Naive thymus-derived CD8-positive, alpha-beta T cell (primary cell): ENCODE measurements around the gene GLS2. TPM values are rescaled to one million over a fixed set of nuclear protein-coding genes. Genes with fewer than 3 reads are reported as not detected.
"Not testable (repeated sequence)": the region's sequence is repeated elsewhere in the genome, so short reads cannot be mapped to it uniquely, and the experiment has no call there.

Experiments used
- ATAC-seq, 2 donors: fragments of 150-1000 bp; cut with Tn5 transposase in 1 of 2; sonication (Bioruptor Pico), chemical (Tn5 transposase) in 1 of 2; 1 replicate in 1 of 2; 2 replicates in 1 of 2; pipeline ENCODE4 v1.10.0; 2021; ENCODE audit warnings: mild to moderate bottlenecking in 2 of 2, moderate library complexity in 2 of 2
- POLR2A ChIA-PET: fragments of 350-600 bp; sonication (Branson Sonifier 250); formaldehyde crosslinking; loops from one replicate; lab custom pipeline; 2021; ENCODE audit warnings: antibody characterized with exemption; lab: Charles Lee
- DNase-seq, 10 donors: peaks; one replicate each; pipeline versions ENCODE4 v3.0.0 to v3.0.0-alpha.2; 2020 to 2022
- H3K27ac Mint-ChIP-seq, 10 donors: one replicate each; pipeline ENCODE4 v1.8.0; 2020 to 2022; ENCODE audit warnings: mild to moderate bottlenecking in 10 of 10, mixed read lengths in 10 of 10, moderate library complexity in 4 of 10, inconsistent platforms in 1 of 10
- H3K27me3 Mint-ChIP-seq, 5 donors: one replicate each; pipeline ENCODE4 v1.8.0; 2021 to 2022; ENCODE audit warnings: mixed read lengths in 5 of 5
- H3K36me3 Mint-ChIP-seq, 3 donors: one replicate each; pipeline ENCODE4 v1.8.0; 2020 to 2022; ENCODE audit warnings: mixed read lengths in 3 of 3, mild to moderate bottlenecking in 2 of 3, inconsistent platforms in 1 of 3
- H3K4me1 Mint-ChIP-seq, 4 donors: one replicate each; pipeline ENCODE4 v1.8.0; 2021 to 2022; ENCODE audit warnings: mixed read lengths in 4 of 4
- H3K4me3 Mint-ChIP-seq, 10 donors: one replicate each; pipeline ENCODE4 v1.8.0; 2020 to 2022; ENCODE audit warnings: mild to moderate bottlenecking in 10 of 10, mixed read lengths in 10 of 10, moderate library complexity in 6 of 10, inconsistent platforms in 1 of 10
- H3K9me3 Mint-ChIP-seq, 9 donors: one replicate each; pipeline ENCODE4 v1.8.0; 2020 to 2022; ENCODE audit warnings: mixed read lengths in 9 of 9, mild to moderate bottlenecking in 3 of 9, inconsistent platforms in 1 of 9, moderate library complexity in 1 of 9
- polyA plus RNA-seq, 3 donors: library from polyadenylated mRNA; unstranded; fragments of 300-500 nt; fragmentation: Illumina TruSeq; gene quantifications; one replicate each; pipeline ENCODE4 v1.2.3, GENCODE V29; 2021
- total RNA-seq, 8 experiments: library from RNA in 2 of 8; stranded (reverse) in 2 of 8; gene quantifications; one replicate each; pipeline ENCODE4 v1.2.3 and lab custom pipeline; 2021 to 2026

The GLS2 gene
- total and polyA plus RNA-seq, 5 experiments from 2014 or later, result 3.2 to 11.5 (median 6.5) TPM

DNA sequence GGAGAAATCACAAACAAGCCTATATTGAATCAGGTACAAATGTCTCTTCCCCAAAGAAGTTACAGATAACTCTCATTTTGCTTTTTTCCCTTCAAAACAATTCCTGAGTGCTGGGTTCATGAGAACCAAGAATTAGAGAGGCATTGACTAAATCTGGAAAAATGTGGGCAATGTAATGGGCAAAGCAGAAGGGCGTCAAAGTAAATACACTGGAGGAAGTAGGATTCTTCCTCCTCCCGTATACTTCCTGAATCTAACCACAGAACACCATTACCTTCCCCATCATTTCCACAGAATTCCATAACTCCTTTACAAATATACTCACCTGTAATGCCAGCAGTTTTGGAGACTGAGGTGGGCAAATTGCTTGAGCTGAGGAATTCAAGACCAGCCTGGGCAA, 30.6 kb upstream of the GLS2 start:
- POLR2A ChIA-PET, result interaction anchor here (0.6 kb wide), 1 partner anchor 409 kb away, joined by 3 read pairs; no protein-coding TSS in a partner anchor
- Mint-ChIP-seq H3K36me3 (no peaks in the 10 kb centered on the region), H3K4me1 (peaks cover 21 to 40% (median 35%) of the 10 kb centered on the region in 4 donors), H3K4me3 (no peak overlapping the region), H3K9me3 (no peaks in the 10 kb centered on the region), H3K27ac (peak overlapping the region in 1 of 10 donors; percentile 34), H3K27me3 (peaks cover 0 to under 1% (median 0%) of the 10 kb centered on the region in 5 donors)
- DNase-seq (no peak), ATAC-seq (no peak)

- Mint-ChIP-seq H3K9me3 (no peaks in the 10 kb centered on the region), H3K4me3 (no peak overlapping the region), H3K36me3 (no peaks in the 10 kb centered on the region), H3K27ac (no peak overlapping the region), H3K27me3 (peaks cover 0 to 2% (median 0%) of the 10 kb centered on the region in 5 donors), H3K4me1 (peaks cover 20 to 36% (median 32%) of the 10 kb centered on the region in 4 donors)
- no peak for DNase-seq
- POLR2A ChIA-PET, result no interaction called here
- ATAC-seq, result no peak
Measured at GRCh38 chr12:56517854-56518253, 29.9 kb upstream of the GLS2 start.

DNA sequence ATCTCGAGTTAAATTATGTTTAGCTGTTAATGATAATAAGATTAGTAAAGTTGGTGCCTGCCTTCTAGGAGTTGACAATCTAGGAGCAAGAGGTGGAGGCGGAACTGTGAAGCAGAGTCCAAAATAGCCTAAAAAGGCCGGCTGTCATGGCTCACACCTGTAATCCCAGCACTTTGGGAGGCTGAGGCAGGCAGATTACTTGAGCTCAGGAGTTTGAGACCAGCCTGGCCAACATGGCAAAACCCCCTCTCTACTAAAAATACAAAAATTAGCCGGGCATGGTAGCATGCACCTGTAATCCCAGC, 26.0 kb upstream of the GLS2 start:
- not testable (repeated sequence) for H3K9me3 Mint-ChIP-seq, ATAC-seq

GRCh38 chr12:56510786-56511185, 22.8 kb upstream of the GLS2 start:
- H3K4me1 Mint-ChIP-seq, result peaks cover 2 to 7% (median 4%) of the 10 kb centered on the region in 4 donors
- no peaks in the 10 kb centered on the region for H3K9me3 Mint-ChIP-seq
- H3K27me3 Mint-ChIP-seq, result peaks cover 0 to 12% (median 4%) of the 10 kb centered on the region in 5 donors
- no peak overlapping the region for H3K4me3 Mint-ChIP-seq
- no peak for DNase-seq
- no peaks in the 10 kb centered on the region for H3K36me3 Mint-ChIP-seq
- ATAC-seq, result no peak
- H3K27ac Mint-ChIP-seq, result no peak overlapping the region
- POLR2A ChIA-PET, result no interaction called here

More for the DNA sequence above, 26.0 kb upstream of the GLS2 start:
- POLR2A ChIA-PET, result interaction anchor here (0.6 to 1.1 kb wide), 3 partner anchors 60 to 559 kb away, joined by 3 to 9 read pairs (median 4); no protein-coding TSS in a partner anchor
- H3K4me3 Mint-ChIP-seq, H3K27ac Mint-ChIP-seq, H3K36me3 Mint-ChIP-seq, H3K4me1 Mint-ChIP-seq, DNase-seq: not testable (repeated sequence)
- peaks cover 0 to 12% (median 4%) of the 10 kb centered on the region in 5 donors for H3K27me3 Mint-ChIP-seq

DNA sequence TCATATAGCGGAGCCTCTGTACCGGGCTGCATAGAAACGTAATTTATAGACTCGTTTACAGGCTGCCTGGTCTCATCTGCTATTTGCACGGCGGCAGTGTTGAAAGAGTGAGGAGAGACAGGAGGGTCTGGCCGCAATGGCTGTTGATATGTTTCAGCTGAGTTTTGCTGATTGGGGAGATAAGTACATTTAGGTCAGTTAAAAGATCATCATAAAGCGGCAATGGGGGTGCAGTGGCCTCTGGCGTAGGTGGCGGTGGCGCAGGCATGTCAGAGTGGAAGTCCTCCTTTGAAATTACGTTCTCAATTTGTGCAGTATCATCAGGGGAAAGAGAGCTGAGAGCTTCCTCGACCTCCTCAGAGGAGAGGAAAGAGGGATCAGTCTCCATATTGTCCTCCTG, 11.9 kb upstream of the GLS2 start:
- H3K9me3 Mint-ChIP-seq, DNase-seq, H3K4me3 Mint-ChIP-seq, ATAC-seq, H3K4me1 Mint-ChIP-seq, POLR2A ChIA-PET, H3K27ac Mint-ChIP-seq, H3K36me3 Mint-ChIP-seq, H3K27me3 Mint-ChIP-seq: not testable (repeated sequence)

- H3K27me3 Mint-ChIP-seq, H3K4me1 Mint-ChIP-seq, H3K36me3 Mint-ChIP-seq, H3K4me3 Mint-ChIP-seq, POLR2A ChIA-PET, H3K27ac Mint-ChIP-seq, ATAC-seq, H3K9me3 Mint-ChIP-seq, DNase-seq: not testable (repeated sequence)
Measured at GRCh38 chr12:56499452-56499851, 11.5 kb upstream of the GLS2 start.

DNA sequence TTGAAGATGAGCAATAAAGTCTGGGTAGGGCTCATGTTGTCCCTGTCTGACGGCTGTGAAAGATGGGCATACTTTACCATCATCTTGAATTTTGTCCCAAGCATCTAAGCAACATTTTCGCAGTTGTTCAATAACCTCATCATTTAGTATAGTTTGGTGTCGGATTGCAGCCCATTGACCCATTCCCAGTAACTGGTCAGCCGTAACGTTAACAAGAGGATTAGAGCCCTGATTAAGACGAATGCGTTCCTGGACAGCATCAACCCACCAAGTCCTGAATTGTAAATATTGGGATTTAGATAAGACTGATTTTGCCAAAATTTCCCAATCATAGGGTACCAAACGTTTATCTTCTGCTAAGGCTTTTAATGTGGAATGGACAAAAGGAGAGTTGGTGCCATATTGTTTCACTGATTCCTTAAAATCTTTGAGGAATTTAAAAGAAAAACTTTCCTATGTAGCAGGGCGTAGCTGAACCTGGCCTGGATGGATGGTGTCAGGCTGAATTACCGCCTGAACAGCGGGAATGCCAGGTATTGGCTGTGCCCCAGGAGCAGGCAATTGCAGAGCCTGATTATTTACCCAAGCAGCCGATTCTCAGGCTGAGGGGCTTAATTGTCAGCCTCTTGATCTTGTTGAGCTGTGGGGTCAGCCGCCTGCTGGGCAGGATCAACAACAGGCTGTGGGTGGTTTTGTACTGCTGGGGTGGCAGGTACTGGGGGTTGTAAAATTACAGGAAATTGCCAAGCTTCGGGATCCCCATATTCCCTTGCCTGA, 10.4 kb upstream of the GLS2 start:
- H3K27ac Mint-ChIP-seq, POLR2A ChIA-PET, H3K4me3 Mint-ChIP-seq, H3K36me3 Mint-ChIP-seq, H3K9me3 Mint-ChIP-seq, H3K27me3 Mint-ChIP-seq, H3K4me1 Mint-ChIP-seq, DNase-seq, ATAC-seq: not testable (repeated sequence)

GRCh38 chr12:56496704-56497103, 8.7 kb upstream of the GLS2 start:
- Mint-ChIP-seq H3K4me3 (peak overlapping the region in 9 of 10 donors; percentile 41 to 80 (median 56)), H3K27ac (peak overlapping the region in 1 of 10 donors; percentile 41)
- H3K4me1 Mint-ChIP-seq, H3K27me3 Mint-ChIP-seq, H3K36me3 Mint-ChIP-seq, H3K9me3 Mint-ChIP-seq: not testable (repeated sequence)
- DNase-seq (peak in 8 of 10 donors; percentile 17 to 58 (median 52)), ATAC-seq (peak in 1 of 2 donors; percentile 33)
- POLR2A ChIA-PET, result interaction anchor here (0.7 kb wide), 1 partner anchor 91 kb away, joined by 3 read pairs; no protein-coding TSS in a partner anchor

- DNase-seq, H3K4me1 Mint-ChIP-seq, ATAC-seq, POLR2A ChIA-PET, H3K36me3 Mint-ChIP-seq, H3K27ac Mint-ChIP-seq, H3K4me3 Mint-ChIP-seq, H3K9me3 Mint-ChIP-seq: not testable (repeated sequence)
- H3K27me3 Mint-ChIP-seq, result peaks cover 4 to 15% (median 9%) of the 10 kb centered on the region in 5 donors
Measured at GRCh38 chr12:56494481-56494880, 6.5 kb upstream of the GLS2 start.

- DNase-seq, POLR2A ChIA-PET, H3K27ac Mint-ChIP-seq, ATAC-seq, H3K4me3 Mint-ChIP-seq, H3K9me3 Mint-ChIP-seq, H3K36me3 Mint-ChIP-seq, H3K4me1 Mint-ChIP-seq: not testable (repeated sequence)
- H3K27me3 Mint-ChIP-seq, result peaks cover 4 to 15% (median 9%) of the 10 kb centered on the region in 5 donors
Measured at GRCh38 chr12:56494106-56494415, 6.1 kb upstream of the GLS2 start.

GRCh38 chr12:56493409-56494105, 5.6 kb upstream of the GLS2 start:
- H3K27me3 Mint-ChIP-seq, result peaks cover 4 to 15% (median 9%) of the 10 kb centered on the region in 5 donors
- H3K9me3 Mint-ChIP-seq, ATAC-seq, H3K4me3 Mint-ChIP-seq, POLR2A ChIA-PET, H3K27ac Mint-ChIP-seq, DNase-seq, H3K4me1 Mint-ChIP-seq, H3K36me3 Mint-ChIP-seq: not testable (repeated sequence)

- ATAC-seq, result no peak
- POLR2A ChIA-PET, result interaction anchor here (0.5 to 1.3 kb wide), 3 partner anchors 152 to 1192 kb away, joined by 4 to 5 read pairs (median 5); partner anchors contain the start of genes IL23A and STAT6
- Mint-ChIP-seq H3K27ac (no peak overlapping the region), H3K4me3 (peak overlapping the region in 3 of 10 donors; percentile 34 to 74 (median 41)), H3K9me3 (no peaks in the 10 kb centered on the region), H3K27me3 (peaks cover 4 to 19% (median 9%) of the 10 kb centered on the region in 5 donors), H3K36me3 (no peaks in the 10 kb centered on the region), H3K4me1 (peaks cover 8 to 20% (median 18%) of the 10 kb centered on the region in 4 donors)
- DNase-seq, result no peak
Measured at GRCh38 chr12:56490360-56490759, 2.4 kb upstream of the GLS2 start.
